Measurements from ENCODE around the gene MKRN3.

GRCh38 chr15:23578521-23579150 lies 13.2 kb downstream of the MKRN3 start:
- TF ChIP-seq POLR2A (IDR thresholded peaks at IDR 0.05): no peak
- no peak for TF ChIP-seq CTCF (IDR thresholded peaks at IDR 0.05)

Measured in testis (tissue), 2 donors.